ENCODE data around the gene AOC3.

The AOC3 gene

DNA sequence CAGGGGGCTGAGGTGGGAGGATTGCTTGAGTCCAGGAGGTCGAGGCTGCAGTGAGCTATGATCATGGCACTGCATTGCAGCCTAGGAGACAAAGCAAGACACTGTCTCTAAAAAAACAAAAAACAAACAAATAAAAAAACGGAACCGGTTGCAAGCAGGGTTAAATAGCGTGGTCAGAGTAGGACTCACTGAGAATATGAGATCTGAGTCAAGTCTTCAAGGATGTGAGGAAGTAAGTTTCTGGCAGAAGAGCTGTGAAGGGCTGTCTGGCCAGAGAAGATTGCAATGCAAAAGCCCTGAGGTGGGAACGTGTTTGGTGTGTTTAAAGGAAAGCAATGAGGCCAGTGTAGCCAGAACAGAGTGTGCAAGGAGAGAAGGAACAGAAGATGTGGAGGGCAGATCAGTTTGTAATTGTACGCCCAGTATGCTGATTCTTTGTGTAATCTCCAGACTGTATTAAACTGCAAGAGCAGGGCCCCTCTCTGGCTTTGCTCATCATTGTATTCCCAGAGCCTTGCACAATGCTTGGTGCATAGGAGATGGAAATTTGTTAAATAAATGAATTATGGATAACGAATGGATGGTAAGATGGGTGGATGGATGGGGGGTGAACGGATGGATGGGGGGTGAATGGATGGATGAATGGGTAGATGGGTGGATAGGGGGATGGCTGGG, 55.9 kb downstream of the AOC3 start:
- no peak for DNase-seq
- TF ChIP-seq GATA1 (IDR thresholded peaks at IDR 0.05; ENCODE audit: low read depth, low read length) = no peak
- TF ChIP-seq POLR2A (IDR thresholded peaks at IDR 0.05; ENCODE audit: low read length) = no peak
